GM21360 (cell line): Measurements from ENCODE around the gene WASL.
A peak's percentile ranks its signal among the peaks of the same experiment; 100 is the strongest.

Experiments
- ATAC-seq: cut with Tn5 transposase; IDR thresholded peaks from one replicate; pipeline ENCODE4 v1.9.1; 2021; ENCODE audit warnings: mild to moderate bottlenecking, moderate library complexity; ENCODE audit not compliant: unreplicated experiment

The WASL gene

GRCh38 chr7:123770378-123770777 is 21.6 kb upstream of the WASL start:
- ATAC-seq = peak; percentile 93

- no peak for ATAC-seq
Measured at GRCh38 chr7:123769371-123769770, 20.6 kb upstream of the WASL start.

GRCh38 chr7:123768493-123768892 is 19.7 kb upstream of the WASL start:
- no peak for ATAC-seq

- no peak for ATAC-seq
Measured at GRCh38 chr7:123763191-123763661, 14.4 kb upstream of the WASL start.

GRCh38 chr7:123761729-123762128 is 12.9 kb upstream of the WASL start:
- ATAC-seq = no peak

- ATAC-seq = no peak
Measured at GRCh38 chr7:123757095-123757494, 8.3 kb upstream of the WASL start.

- peak; percentile 37 for ATAC-seq
Measured at GRCh38 chr7:123755338-123755737, 6.5 kb upstream of the WASL start.

GRCh38 chr7:123754271-123754871 is 5.6 kb upstream of the WASL start:
- ATAC-seq = no peak

- ATAC-seq = no peak
Measured at GRCh38 chr7:123752534-123752933, 3.7 kb upstream of the WASL start.

GRCh38 chr7:123751821-123752220 is 3.0 kb upstream of the WASL start:
- ATAC-seq = no peak

GRCh38 chr7:123750389-123751230 is 1.8 kb upstream of the WASL start:
- no peak for ATAC-seq

- peak; percentile 16 for ATAC-seq
Measured at GRCh38 chr7:123749537-123749857, 694 bp upstream of the WASL start.

- ATAC-seq = peak; percentile 10
Measured at GRCh38 chr7:123748171-123748733, 551 bp downstream of the WASL start.

- no peak for ATAC-seq
Measured at GRCh38 chr7:123747620-123748141, 1.1 kb downstream of the WASL start.

- ATAC-seq = no peak
Measured at GRCh38 chr7:123746931-123747488, 1.8 kb downstream of the WASL start.

- ATAC-seq = no peak
Measured at GRCh38 chr7:123746055-123746454, 2.7 kb downstream of the WASL start.

- ATAC-seq = no peak
Measured at GRCh38 chr7:123745437-123745836, 3.4 kb downstream of the WASL start.

GRCh38 chr7:123744416-123744815 is 4.4 kb downstream of the WASL start:
- no peak for ATAC-seq

GRCh38 chr7:123741940-123742339 is 6.9 kb downstream of the WASL start:
- ATAC-seq = no peak

- ATAC-seq = no peak
Measured at GRCh38 chr7:123738808-123739207, 10.0 kb downstream of the WASL start.

GRCh38 chr7:123738356-123738755 is 10.4 kb downstream of the WASL start:
- no peak for ATAC-seq
